ENCODE measurements around the gene KDM1A.

KDM1A gene

DNA sequence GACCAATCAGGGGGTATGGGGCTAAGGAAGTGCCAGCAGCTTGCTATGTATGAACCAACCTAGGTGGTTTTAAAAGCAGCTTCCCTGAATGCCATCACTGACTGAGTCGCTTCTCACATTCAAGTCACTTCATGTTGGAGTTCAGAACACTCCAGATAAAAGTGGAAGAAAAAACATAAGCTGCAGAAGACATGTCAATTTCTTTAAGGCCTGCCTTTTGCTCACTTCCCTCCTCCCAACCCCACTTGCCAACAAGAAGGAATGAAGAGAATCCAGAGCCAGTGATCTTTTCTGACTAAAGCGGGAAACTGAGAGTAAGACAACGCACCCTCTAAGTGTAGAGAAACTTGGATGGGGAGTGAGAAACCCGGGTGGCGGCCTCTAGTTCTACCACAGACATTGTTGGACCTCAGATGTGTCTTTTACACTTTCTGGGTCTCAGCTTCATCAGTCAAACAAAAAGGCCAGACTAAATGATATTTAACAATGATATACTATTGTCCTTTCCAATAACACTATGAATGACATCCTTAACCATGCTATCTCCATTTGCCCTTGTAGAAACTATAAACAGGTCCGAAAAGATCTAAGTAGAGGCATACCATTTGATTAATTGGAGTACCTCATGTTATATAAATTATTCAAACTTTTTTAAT lies 95.3 kb downstream of the KDM1A start:
- DNase-seq: no peak

DNA sequence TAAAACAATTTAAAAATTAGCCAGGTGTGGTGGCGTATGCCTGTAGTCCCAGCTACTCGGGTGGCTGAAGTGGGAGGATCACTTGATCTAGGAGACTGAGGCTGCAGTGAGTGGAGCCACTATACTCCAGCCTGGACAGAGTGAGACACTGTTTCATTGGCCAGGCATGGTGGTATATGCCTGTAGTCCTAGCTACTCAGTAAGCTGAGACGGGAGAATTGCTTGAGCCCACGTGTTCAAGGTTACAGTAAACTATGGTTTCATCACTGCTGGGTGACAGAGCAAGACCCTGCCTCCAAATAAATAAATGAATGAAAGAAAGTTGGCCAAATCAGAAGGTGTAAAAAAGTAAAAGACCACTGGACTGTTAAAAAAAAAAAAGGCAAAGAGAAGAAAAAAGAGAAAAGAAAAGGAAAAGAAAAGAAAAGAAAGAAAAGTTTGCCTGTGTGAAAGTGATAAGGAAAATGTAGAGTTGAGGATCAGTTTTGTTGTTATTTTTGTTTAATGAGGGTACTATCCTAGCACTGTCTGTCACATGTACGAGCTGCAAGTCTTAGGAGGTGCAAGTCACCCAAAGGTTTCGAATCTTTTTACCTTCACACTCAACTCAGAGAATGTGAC lies 97.1 kb downstream of the KDM1A start:
- no peak for DNase-seq

DNA sequence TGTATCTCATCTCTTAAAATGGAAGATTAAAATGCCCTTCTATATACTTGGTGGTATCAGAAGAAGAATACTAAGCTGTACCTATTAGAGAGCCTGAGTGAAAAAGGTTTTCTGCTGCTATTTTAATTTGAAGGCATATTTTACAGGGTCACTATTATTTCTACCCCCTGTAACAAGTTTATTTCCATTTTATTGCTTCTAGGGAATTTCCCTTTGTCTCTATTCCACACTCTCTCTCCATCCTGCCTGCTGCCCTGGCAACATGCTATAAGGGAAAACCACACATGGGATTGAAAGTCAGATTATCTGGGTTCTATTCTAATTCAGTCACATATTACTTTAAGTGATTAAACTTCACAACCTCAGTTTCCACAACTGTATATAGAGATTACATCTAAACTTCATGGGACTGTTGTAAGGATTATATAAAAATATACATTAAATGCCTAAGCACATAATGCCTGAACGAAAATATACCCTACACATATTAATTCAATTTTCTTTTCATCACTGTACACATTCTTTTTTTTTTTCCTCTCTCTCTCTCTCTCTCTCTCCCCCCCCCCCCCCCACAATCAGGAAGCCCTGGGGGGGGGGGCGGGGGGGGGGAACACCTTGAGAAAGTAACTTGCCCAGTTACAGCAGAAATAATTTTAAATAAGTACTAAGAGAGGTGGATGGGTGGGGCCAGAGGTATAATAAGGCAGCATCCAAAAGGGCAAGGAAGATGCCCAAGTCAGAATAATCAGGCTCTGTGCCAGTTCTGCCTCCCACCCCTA lies 97.8 kb downstream of the KDM1A start:
- no peak for DNase-seq

DNA sequence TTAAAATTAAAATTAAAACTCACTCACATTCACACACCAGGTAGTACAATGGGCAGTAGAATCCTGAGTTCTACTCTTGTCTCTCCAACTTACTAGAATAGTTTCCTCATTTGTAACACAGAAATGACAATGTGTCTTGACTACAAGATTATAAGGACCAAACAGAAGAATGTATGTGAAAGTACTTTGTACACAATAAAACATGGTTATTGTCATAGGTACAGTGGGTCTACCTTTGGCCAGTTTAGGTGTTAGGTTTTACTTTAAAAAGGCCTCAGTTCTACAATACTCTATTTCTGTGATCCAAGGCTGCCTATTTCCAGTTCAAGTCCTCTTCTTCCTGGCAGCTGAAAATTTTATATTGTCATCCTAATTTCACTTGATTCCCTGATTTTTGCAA lies 99.1 kb downstream of the KDM1A start:
- no peak for DNase-seq

DNA sequence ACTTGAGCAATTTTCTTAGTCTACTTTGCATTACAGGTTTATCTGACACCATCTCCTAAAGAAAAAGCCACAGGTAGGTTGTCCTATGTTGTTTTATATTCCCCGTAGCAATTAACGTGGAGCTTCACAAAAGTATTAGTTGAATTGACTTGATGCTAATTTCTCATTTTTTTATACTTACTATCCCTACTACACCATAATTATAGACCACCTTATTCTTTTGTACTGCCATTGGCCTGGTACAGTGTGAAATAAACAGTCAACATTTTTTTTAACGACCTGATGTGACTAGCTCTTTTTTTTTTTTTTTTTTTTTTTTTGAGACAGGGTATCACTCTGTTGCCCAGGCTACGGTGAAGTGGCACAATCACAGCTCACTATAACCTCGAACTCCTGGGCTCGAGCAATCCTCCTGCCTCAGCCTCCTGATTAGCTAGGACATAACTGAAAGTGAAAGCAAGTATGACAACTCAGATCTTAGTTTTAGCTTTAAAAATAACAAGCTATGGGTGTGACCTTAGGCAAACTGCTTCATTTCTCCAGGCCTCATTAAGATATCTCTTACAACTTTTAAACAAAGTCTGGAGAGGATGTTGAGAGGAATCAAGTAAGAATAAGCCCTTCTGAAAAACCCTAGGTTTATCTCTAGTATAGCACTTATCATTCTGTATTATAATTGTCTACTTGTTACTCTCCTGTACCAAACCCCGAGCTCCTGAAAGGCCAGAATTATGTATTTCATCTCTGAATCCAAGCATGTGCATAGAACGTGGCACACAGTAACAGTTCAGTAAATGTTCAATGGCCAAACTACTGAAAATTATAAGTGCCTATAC lies 99.9 kb downstream of the KDM1A start:
- no peak for DNase-seq

DNA sequence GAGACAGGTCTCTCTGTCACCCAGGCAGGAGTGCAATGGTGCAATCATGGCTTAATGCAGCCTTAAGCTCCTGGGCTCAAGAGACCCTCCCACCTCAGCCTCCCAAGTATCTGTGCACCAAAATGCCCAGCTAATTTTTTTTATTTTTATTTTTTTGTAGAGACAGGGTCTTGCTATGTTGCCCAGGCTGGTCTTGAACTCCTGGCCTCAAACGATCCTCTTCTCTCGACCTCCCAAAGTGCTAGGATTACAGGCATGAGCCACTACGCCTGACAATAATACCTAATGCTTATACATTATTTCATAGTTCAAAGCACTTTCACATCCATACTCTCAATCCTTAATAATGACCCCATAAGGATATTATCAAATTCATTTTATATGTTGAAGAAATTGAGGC lies 101.1 kb downstream of the KDM1A start:
- DNase-seq: no peak

DNA sequence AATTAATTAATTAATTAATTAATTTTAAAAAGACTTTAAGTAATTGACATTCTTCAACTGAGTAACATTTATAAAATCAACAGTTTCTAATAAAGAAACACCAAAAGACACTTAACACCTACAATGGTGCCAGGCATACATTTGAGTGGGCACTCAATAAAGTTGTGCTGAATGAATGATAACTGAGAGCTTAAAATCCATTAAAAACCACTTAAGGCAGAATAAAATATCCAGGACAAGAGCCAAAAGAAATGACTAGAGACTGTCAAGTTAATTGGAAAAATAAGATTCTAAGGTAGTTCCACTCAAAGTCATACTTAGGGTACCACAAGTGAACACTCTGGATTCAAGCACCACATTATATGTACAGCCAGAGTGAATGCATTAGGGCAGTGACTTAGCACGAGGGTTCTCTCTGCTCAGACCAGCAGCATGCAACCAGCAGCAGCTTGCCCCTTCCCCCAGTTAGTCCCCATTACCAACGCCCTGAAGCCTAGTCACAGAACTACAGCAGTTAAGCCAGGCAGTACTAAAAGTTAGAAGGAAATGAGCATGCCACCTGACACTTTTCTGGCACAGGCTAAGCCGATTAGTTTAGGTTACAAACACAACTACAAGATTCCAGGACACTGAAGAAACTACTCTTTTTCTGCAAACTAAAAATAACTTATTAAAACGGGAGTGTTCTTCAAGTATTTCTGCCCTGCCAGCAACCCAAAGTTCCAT lies 102.9 kb downstream of the KDM1A start:
- DNase-seq: no peak

DNA sequence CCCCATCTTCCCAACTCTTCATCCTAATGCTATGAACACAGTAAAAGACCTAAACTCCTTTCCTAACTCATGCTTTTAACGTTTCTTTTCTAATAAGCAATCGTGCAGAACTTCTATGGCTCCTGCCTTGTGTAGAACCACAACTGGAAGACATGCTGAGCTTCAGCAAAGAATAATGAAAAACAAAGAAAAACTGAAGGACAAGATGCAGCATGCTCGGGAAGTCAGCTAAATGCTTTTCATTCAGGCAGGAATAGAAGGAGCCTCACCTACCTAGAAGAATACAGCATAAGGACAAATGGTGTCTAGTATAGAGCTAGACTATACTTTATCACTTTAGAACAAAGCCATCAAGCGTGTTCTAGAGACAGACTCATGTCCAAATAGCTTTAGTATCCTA lies 103.5 kb downstream of the KDM1A start:
- DNase-seq: no peak

DNA sequence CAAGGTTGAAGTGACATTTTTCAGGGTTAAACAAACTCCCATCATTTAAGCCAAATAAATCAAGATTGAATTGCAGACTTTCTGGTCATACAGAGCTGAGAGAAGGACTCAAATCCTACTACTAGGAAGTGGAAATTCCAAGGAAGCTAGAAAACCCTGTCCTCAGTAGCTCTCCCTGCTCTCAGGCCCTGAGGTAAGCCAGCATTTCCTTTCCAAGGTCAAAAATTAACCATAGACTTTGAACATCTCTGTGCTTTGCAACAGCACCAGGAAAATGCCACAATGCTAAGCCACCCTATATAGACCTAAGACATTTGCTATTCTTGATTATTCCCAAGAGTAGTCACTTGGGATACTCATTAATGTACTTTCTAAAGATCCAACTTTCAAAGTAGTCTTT lies 104.3 kb downstream of the KDM1A start:
- DNase-seq: no peak

DNA sequence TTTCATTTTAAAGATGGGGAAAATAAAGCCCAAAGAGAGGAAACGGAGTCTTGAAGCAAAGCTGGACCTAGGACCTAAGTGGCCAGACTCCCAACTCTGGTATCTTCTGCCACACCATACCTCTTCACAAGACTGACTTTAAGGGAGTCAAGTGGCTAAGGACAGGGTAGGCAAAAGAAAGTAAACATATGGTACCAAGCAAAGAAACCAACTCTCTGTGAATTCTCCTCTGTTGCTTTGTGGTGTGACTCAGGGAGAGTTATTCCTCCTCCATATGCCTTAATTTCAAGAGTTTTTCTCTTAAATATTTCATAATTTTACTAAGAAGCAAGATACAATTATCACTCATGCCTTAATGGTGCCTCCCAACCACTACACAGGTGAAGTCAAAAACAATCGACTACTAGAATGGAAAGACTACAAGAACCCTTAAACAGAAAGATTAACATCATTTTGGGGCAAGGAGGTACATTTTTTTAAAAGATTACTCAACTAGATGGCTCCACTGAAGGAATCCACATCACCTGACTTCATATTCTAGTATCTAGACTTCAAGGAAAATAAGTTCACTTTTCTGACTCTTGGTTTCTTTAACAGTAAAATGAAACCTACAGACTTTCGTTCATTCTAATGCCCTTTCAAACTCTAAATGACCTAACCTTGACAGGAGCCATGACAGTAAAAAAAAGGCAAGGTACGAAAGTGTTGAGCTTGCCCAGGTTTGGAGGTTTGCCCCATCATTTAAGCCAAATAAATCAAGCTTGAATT lies 105.2 kb downstream of the KDM1A start:
- no peak for DNase-seq

DNA sequence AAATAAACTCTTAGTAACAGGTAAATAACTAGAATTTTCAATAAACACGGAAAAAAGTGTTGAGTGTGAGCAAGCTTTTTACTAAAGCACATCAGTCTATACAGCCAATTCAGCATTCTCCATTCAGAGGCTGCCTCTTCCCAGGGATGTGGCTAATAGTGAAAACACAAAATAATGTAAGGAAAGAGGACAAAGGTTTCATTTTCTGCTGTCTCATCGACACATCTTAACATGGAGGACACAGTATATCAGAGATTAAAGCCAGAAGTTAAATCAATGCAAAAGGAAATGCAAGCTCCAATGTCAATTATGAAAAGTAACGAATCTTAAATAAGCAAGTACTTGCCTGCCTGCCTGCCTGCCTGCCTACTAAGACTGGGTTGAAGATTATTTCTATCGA lies 106.2 kb downstream of the KDM1A start:
- no peak for DNase-seq

DNA sequence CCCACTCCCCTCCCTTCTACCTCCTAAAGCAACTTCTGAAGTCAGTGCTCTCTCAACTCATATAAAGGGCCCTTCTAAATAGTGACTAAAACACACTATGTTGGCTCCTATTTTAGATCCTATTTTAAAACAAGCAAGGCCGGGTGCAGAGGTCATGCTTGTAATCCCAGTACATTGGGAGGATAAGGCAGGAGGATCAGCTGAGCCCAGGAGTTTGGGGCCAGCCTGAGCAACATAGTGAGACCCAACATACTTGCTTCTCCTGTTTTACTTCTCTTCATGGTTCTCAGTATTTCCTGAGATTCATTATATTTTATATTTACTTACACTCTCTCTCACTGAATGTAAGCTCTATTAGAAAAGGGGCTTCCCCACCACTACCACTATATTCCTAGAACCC lies 106.9 kb downstream of the KDM1A start:
- DNase-seq: no peak

DNA sequence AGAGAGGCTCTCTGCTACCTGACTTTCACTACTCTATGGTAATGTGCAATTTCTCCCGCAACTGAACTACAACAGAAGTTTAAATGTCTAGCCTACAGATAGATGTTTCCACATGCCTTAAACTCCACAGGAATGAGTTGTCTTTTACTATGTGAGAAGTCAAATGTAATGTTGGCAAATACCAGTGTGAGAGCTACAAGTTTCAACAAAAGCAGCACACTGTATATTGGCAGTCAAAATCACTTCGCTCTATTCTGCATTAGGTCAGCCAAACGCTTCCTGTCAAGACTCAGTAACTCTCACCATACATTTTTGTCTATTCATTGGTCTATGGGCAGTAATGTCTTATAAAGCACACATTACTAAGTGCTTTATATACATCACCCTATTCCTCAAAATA lies 107.5 kb downstream of the KDM1A start:
- no peak for DNase-seq

DNA sequence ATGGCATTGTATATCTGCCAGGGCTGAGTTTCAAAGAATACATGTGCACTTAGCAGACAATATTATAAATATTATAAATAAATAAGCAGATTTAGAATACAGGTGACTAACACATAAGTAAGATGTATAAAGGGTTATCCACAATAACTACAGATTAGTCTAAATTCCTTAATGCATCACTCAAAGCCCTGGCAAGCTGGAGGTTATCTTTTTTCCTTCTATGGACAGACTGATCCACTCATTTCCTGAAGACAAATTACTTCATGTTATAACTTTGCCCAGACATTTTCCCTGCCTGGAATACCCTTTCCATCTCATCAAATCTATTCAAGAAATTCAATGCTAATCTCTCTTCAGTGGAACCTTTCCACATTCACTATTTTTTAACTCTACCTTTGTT lies 110.6 kb downstream of the KDM1A start:
- DNase-seq: no peak

DNA sequence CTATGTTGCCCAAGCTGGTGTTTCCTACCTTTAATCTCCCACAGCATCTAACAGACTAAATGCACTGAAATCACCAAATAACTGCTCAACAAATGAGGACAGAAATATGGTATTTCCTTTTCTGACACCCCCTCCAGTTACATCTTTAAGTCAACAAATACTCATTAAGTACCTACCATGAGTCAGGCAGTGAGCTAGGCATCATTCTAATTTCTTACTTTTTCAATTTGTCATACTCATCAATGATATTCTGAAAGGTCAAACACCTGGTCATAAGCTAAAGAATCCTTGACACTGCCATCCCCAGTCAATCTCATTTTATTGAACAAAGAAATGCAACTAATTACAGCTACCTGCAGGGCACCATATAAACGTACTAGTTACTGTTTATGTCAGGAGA lies 112.8 kb downstream of the KDM1A start:
- no peak for DNase-seq
